ENCODE results near the gene PSPH.

The PSPH gene

DNA sequence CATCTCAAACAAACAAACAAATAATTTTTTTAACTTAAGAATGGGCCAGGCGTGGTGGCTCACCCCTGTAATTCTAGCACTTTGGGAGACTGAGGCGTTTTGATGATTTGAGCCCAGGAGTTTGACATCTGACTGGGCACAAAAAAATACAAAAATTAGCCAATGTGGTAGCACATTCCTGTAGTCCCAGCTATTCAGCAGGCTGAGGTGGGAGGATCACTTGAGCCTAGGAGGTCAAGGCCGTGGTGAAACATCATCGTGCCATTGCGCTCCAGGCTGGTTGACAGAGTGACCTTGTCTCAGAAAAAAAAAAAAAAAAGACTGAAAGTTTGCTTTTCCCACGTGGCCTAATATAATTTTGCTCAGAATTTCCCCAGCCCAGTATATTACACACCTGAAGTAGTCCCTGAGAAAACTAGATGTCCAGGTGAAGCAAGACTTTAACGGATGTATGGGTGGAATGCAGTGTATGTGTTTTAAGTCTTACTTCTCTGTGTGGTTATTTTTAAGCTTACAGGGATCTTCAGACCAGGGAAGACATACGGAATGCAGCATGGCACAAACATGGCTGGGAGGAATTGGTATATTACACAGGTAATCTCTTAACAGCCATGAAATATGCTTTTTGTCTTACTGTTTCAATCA lies 54.3 kb downstream of the PSPH start:
- no peak overlapping the region for H3K4me3 ChIP-seq (replicated peaks; ENCODE audit: insufficient read depth, low read length)
- no peak for DNase-seq (ENCODE audit: low read depth in 1 of 2, low spot score in 1 of 2)
- H3K27me3 ChIP-seq (ENCODE audit: insufficient read depth, poor library complexity, severe bottlenecking), result no peaks in the 10 kb centered on the region
- H3K27ac ChIP-seq (replicated peaks), result no peak overlapping the region
- TF ChIP-seq, protein P1, sequence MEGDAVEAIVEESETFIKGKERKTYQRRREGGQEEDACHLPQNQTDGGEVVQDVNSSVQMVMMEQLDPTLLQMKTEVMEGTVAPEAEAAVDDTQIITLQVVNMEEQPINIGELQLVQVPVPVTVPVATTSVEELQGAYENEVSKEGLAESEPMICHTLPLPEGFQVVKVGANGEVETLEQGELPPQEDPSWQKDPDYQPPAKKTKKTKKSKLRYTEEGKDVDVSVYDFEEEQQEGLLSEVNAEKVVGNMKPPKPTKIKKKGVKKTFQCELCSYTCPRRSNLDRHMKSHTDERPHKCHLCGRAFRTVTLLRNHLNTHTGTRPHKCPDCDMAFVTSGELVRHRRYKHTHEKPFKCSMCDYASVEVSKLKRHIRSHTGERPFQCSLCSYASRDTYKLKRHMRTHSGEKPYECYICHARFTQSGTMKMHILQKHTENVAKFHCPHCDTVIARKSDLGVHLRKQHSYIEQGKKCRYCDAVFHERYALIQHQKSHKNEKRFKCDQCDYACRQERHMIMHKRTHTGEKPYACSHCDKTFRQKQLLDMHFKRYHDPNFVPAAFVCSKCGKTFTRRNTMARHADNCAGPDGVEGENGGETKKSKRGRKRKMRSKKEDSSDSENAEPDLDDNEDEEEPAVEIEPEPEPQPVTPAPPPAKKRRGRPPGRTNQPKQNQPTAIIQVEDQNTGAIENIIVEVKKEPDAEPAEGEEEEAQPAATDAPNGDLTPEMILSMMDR (IDR thresholded peaks at IDR 0.05; ENCODE audit: insufficient read depth, low read length), result no peak
- TF ChIP-seq POLR2AphosphoS5 (IDR thresholded peaks at IDR 0.05; ENCODE audit: low read depth) (no peak), GABPA (IDR thresholded peaks at IDR 0.05; ENCODE audit: low read depth) (no peak), SPI1 (IDR thresholded peaks at IDR 0.05; ENCODE audit: borderline replicate concordance, low read depth) (no peak)
- TF ChIP-seq, protein P2, sequence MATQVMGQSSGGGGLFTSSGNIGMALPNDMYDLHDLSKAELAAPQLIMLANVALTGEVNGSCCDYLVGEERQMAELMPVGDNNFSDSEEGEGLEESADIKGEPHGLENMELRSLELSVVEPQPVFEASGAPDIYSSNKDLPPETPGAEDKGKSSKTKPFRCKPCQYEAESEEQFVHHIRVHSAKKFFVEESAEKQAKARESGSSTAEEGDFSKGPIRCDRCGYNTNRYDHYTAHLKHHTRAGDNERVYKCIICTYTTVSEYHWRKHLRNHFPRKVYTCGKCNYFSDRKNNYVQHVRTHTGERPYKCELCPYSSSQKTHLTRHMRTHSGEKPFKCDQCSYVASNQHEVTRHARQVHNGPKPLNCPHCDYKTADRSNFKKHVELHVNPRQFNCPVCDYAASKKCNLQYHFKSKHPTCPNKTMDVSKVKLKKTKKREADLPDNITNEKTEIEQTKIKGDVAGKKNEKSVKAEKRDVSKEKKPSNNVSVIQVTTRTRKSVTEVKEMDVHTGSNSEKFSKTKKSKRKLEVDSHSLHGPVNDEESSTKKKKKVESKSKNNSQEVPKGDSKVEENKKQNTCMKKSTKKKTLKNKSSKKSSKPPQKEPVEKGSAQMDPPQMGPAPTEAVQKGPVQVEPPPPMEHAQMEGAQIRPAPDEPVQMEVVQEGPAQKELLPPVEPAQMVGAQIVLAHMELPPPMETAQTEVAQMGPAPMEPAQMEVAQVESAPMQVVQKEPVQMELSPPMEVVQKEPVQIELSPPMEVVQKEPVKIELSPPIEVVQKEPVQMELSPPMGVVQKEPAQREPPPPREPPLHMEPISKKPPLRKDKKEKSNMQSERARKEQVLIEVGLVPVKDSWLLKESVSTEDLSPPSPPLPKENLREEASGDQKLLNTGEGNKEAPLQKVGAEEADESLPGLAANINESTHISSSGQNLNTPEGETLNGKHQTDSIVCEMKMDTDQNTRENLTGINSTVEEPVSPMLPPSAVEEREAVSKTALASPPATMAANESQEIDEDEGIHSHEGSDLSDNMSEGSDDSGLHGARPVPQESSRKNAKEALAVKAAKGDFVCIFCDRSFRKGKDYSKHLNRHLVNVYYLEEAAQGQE (IDR thresholded peaks at IDR 0.05; ENCODE audit: insufficient replicate concordance, low read depth), result no peak

DNA sequence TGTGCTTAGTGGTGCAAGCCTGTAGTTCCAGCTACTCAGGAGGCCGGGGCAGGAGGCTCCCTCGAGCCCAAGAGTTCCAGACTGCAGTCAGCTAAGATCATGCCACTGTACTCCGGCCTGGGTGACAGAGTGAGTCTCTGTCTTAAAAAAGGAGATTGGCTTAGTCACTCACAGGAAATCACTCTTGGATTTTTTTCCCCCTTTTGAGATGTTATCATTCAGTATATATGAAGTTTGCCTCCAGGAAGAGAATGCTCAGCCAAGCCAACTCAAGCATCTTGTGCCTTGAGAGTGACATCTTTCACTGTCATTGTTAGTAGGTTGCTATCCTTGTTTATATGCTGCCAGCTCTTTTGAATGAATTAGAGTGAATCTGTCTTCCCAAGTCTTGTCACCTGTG lies 58.9 kb downstream of the PSPH start:
- DNase-seq (ENCODE audit: low read depth in 1 of 2, low spot score in 1 of 2), result no peak
- TF ChIP-seq POLR2AphosphoS5 (IDR thresholded peaks at IDR 0.05; ENCODE audit: low read depth), result no peak
- TF ChIP-seq, protein P1 (IDR thresholded peaks at IDR 0.05; ENCODE audit: insufficient read depth, low read length), result no peak
- TF ChIP-seq GABPA (IDR thresholded peaks at IDR 0.05; ENCODE audit: low read depth), result no peak
- no peak for TF ChIP-seq SPI1 (IDR thresholded peaks at IDR 0.05; ENCODE audit: borderline replicate concordance, low read depth)
- TF ChIP-seq, protein P2 (IDR thresholded peaks at IDR 0.05; ENCODE audit: insufficient replicate concordance, low read depth), result no peak
- Histone ChIP-seq H3K27ac (replicated peaks) (no peak overlapping the region), H3K4me3 (replicated peaks; ENCODE audit: insufficient read depth, low read length) (no peak overlapping the region), H3K27me3 (ENCODE audit: insufficient read depth, poor library complexity, severe bottlenecking) (no peaks in the 10 kb centered on the region)

DNA sequence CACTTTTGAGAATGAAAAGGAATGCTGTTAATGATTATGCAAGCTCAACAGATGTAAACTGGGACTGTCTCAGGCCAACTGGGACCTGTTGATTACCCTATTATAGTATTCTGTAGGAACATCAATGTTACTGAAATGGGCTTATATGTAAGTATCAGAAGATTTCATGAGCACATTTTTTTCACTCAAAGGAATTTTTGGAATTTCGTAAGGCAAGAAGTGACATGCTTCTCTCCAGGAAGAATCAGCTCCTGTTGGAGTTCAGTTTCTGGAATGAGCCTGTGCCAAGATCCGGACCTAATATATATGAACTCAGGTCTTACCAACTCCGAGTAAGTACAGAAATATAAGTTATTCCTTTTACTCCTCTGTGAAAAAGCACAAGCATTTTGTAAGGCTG lies 67.7 kb downstream of the PSPH start:
- TF ChIP-seq SPI1 (IDR thresholded peaks at IDR 0.05; ENCODE audit: borderline replicate concordance, low read depth) (no peak), GABPA (IDR thresholded peaks at IDR 0.05; ENCODE audit: low read depth) (no peak)
- TF ChIP-seq, protein P1 (IDR thresholded peaks at IDR 0.05; ENCODE audit: insufficient read depth, low read length), result no peak
- H3K27ac ChIP-seq (replicated peaks), result no peak overlapping the region

DNA sequence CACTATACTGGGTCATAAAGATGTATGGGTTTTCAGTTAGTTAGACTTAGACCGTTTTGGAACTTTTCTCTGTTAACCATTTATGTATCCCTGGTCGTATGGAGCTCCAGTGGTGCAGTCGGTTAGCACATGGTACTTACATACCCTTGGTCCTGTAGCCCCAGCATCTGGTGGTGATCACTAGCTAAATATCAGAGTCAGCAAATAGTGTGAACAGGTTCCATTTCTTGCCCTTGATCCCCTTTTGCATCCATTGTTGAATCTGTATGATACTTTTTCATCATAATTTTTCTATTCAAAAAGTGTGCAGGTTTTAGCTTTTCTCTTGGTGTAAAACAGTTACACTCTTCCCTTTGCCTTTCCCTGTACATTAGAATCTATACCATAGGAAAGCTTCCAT lies 71.0 kb downstream of the PSPH start:
- Histone ChIP-seq H3K27me3 (ENCODE audit: insufficient read depth, poor library complexity, severe bottlenecking) (no peaks in the 10 kb centered on the region), H3K4me3 (replicated peaks; ENCODE audit: insufficient read depth, low read length) (no peak overlapping the region), H3K27ac (replicated peaks) (no peak overlapping the region)
- TF ChIP-seq POLR2AphosphoS5 (IDR thresholded peaks at IDR 0.05; ENCODE audit: low read depth) (no peak), GABPA (IDR thresholded peaks at IDR 0.05; ENCODE audit: low read depth) (no peak), SPI1 (IDR thresholded peaks at IDR 0.05; ENCODE audit: borderline replicate concordance, low read depth) (no peak)
- TF ChIP-seq, protein P1 (IDR thresholded peaks at IDR 0.05; ENCODE audit: insufficient read depth, low read length), result no peak
- TF ChIP-seq, protein P2 (IDR thresholded peaks at IDR 0.05; ENCODE audit: insufficient replicate concordance, low read depth), result no peak
- DNase-seq (ENCODE audit: low read depth in 1 of 2, low spot score in 1 of 2), result no peak

More for the DNA sequence above, 67.7 kb downstream of the PSPH start:
- no peak for DNase-seq (ENCODE audit: low read depth in 1 of 2, low spot score in 1 of 2)
- Histone ChIP-seq H3K27me3 (ENCODE audit: insufficient read depth, poor library complexity, severe bottlenecking) (no peaks in the 10 kb centered on the region), H3K4me3 (replicated peaks; ENCODE audit: insufficient read depth, low read length) (no peak overlapping the region)
